CD4-positive, alpha-beta T cell treated with Interleukin-17A for 1 hour (primary cell): ENCODE data around the gene PARK7.
A peak's percentile ranks its signal among the peaks of the same experiment; 100 is the strongest.

Experiments
- DNase-seq: peaks from one replicate; pipeline ENCODE4 v3.0.0-alpha.2; 2020

Gene PARK7

GRCh38 chr1:8025671-8026144 is 64.2 kb downstream of the PARK7 start:
- no peak for DNase-seq

DNA sequence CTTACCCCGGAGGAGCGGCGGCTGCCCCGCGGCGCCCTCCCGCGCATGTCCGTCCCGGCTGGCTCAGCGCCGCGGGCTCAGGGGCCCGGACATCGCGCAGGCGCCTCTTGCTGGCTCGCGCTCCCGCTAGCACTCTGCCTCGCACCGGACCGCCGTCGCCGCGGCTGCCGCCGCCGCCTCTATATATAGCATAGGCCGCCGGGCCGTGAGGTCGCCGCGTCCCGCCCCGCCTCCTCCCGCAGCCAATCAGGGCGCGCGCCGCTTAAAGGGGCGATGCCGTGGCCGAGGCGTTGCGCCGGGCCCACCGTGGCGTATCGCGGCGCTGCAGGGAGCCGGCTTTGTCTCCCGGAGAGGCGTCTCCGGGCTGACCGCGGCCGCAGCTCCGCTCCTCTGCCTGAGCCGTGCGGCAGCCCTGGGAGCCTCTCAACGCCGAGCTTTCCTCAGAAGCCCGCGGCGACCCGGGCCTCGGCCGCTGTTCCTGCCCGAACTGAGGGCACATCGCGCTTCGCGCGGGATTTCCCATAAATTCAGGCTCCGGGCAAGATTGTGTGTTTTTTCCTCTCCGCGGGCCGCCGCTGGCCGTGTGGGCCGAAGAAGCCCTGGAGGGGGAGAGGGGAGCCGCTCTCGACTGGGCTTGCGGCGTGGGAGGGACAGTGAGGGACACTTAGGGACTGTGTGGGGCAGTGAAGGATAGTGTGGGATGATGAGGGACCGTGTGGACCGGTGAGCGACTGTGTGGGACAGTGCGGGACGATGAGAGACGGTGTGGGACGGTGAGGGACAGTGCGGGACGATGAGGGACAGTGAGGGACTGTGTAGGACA is 64.9 kb downstream of the PARK7 start, which contains the start of gene ERRFI1:
ERRFI1 (minus strand) TSS at position 157 of the 823 bp plus-strand sequence. CDS start 10,690 bp downstream, outside the sequence.
- peak; percentile 92 for DNase-seq

GRCh38 chr1:8026976-8027747 is 65.7 kb downstream of the PARK7 start:
- no peak for DNase-seq

GRCh38 chr1:8027748-8028570 is 66.4 kb downstream of the PARK7 start:
- no peak for DNase-seq

DNA sequence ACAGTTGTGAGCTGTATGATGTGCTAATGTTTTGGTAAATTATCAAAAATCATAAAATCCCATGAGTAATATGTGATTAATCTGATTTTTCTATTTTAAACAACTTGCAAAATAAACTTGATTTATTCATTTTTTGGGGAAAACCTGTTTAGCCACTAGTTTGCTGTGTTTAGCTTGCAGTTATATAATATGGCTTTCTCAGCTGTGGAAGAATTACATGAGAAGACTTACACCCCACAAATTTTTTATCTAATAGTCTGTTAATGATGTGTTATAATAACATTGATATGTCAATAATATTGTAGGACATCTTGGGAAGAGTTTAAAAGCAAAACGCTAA is 67.0 kb downstream of the PARK7 start:
- DNase-seq = no peak

GRCh38 chr1:8031176-8031785 is 69.8 kb downstream of the PARK7 start:
- DNase-seq = peak; percentile 61

GRCh38 chr1:8032366-8032910 is 70.9 kb downstream of the PARK7 start:
- no peak for DNase-seq

DNA sequence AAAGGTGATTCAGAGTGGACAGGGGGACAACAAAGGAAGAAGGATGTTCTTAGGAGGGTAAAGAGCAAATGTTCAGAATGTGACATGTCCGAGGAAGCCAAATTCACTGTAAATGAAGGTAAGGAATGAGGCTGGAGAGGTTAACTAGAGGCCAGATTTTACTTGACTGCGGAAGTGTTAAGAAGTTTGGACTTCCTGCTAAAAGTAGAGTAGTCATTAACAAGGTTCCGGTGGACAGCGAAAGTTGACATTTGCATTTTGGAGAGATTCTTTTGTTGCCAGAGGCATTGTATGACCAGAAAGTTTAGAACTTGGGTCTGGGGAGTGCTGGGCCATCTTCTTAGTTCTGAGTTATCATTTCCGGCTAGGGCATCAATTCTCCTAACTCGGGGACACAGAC is 71.8 kb downstream of the PARK7 start:
- no peak for DNase-seq
